GM12874 (cell line): ENCODE data around the gene ADCK2.

ENCODE experiments used
- CTCF ChIP-seq: IDR thresholded peaks from 2 replicates; pipeline ENCODE4 v1.5.1; 2011; ENCODE audit warnings: low read depth, mild to moderate bottlenecking, control low read depth, low read length, moderate library complexity; ENCODE audit not compliant: insufficient read depth

ADCK2 gene

GRCh38 chr7:140678816-140679130 lies 6.0 kb downstream of the ADCK2 start:
- no peak for TF ChIP-seq CTCF

- TF ChIP-seq CTCF: no peak
Measured at GRCh38 chr7:140679186-140679585, 6.4 kb downstream of the ADCK2 start.

- TF ChIP-seq CTCF: no peak
Measured at GRCh38 chr7:140680886-140681285, 8.1 kb downstream of the ADCK2 start.

- TF ChIP-seq CTCF: no peak
Measured at GRCh38 chr7:140681766-140682165, 9.0 kb downstream of the ADCK2 start.

GRCh38 chr7:140683657-140684056 lies 10.9 kb downstream of the ADCK2 start:
- TF ChIP-seq CTCF: no peak

GRCh38 chr7:140684066-140684950 lies 11.6 kb downstream of the ADCK2 start:
- no peak for TF ChIP-seq CTCF

GRCh38 chr7:140685407-140686087 lies 12.8 kb downstream of the ADCK2 start:
- TF ChIP-seq CTCF: no peak
